NCI-H2196 treated with DMSO at 0.1 percent for 48 hours (cell line): ENCODE measurements around the gene DBF4.
"Not testable (repeated sequence)": the region's sequence is repeated elsewhere in the genome, so short reads cannot be mapped to it uniquely, and the experiment has no call there.

Source experiments
- DNase-seq: peaks from one replicate; lab custom pipeline; 2025; ENCODE audit not compliant: unreplicated experiment; lab: John Stamatoyannopoulos, UW

The DBF4 gene

DNA sequence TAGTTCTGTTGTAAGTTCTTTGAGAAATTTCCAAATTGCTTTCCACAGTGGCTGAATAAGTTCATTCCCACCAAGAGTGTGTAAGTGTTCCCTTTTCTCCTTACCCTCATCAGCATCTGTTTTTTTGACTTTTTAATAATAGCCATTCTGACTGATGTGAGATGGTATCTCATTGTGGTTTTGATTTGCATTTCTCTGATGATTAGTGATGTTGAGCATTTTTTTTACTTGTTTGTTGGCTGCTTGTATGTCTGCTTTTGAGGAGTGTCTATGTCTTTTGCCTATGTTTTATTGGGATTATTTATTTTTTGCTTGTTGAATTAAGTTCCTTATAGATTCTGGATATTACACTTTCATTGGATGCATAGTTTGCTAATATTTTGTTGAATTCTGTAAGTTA, 69.6 kb downstream of the DBF4 start:
- DNase-seq, result not testable (repeated sequence)

GRCh38 chr7:87948371-87948770, 72.1 kb downstream of the DBF4 start:
- DNase-seq, result no peak
